ENCODE data around the gene CASTOR2. TPM values are rescaled to one million over a fixed set of nuclear protein-coding genes. Genes with fewer than 3 reads are reported as not detected.
"Not testable (repeated sequence)": the region's sequence is repeated elsewhere in the genome, so short reads cannot be mapped to it uniquely, and the experiment has no call there.

CASTOR2 gene
- total and polyA plus RNA-seq, 2 of the 8 experiments (the other 6 are each of a cell fraction or from before 2014, with no cell fraction given) = 12.1 to 47.8 TPM

DNA sequence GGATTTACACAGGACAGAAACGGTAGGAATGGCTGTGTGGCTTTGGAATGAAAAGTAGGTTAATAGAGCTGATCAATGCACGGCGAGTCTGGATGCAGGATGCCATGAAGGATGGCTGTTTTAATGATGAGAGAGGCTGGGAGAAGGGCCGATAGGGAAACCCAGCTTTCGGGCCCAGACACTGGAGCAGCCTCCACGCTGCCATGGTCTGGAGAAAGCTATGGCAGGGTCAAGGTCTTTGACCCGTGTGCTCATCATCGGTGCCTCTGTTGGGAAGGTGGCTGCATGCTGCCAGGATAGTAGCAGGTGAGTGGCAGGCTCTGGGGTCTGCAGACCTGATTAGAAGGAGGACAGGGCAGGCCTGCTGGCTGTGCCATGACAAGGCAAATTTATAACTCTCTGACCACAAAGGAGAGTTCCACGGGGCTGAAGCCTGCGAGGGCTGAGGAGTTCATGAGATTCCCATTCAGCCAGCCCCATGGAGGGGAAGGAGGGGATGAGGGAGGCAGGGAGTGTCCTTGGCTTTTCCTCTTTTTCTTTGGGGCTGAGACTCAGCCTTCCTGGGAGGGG lies 42.1 kb upstream of the CASTOR2 start:
- H3K56ac ChIP-seq (replicated peaks; ENCODE audit: insufficient read length, low read depth, low read length); H3K79me1 ChIP-seq (ENCODE audit: low read depth, low read length); FAIRE-seq; H3K23ac ChIP-seq (ENCODE audit: insufficient read length); H3K4me1 ChIP-seq (replicated peaks in 1 of 4; ENCODE audit: control insufficient read depth in 3 of 4, insufficient read depth in 4 of 4, low read length in 3 of 4); H3K27ac ChIP-seq (ENCODE audit: low read depth, low read length); H2BK5ac ChIP-seq (ENCODE audit: low read depth, low read length); H2BK15ac ChIP-seq (ENCODE audit: low read length); H3K9ac ChIP-seq (replicated peaks in 1 of 4; ENCODE audit: extremely low read depth in 1 of 4, low read depth in 3 of 4, low read length in 3 of 4); H3K14ac ChIP-seq (ENCODE audit: insufficient read length); CTCF ChIA-PET (ENCODE audit: partially characterized antibody); H2AK5ac ChIP-seq (ENCODE audit: low read depth, low read length); H2BK20ac ChIP-seq (ENCODE audit: low read length); POLR2A ChIA-PET (ENCODE audit: partially characterized antibody); H3K79me2 ChIP-seq (ENCODE audit: control insufficient read depth in 1 of 2, insufficient read depth in 2 of 2, low read length in 2 of 2); H2AFZ ChIP-seq (ENCODE audit: low read length); H4K91ac ChIP-seq (replicated peaks; ENCODE audit: insufficient read length, low read length); H3K36me3 ChIP-seq (ENCODE audit: control insufficient read depth in 2 of 4, insufficient read depth in 4 of 4, low read length in 3 of 4); H2BK120ac ChIP-seq (replicated peaks; ENCODE audit: low read depth, low read length); H2BK12ac ChIP-seq (ENCODE audit: low read depth, low read length); H4K5ac ChIP-seq (ENCODE audit: insufficient read length, low read depth, low read length); H3K4me3 ChIP-seq (ENCODE audit: extremely low read depth in 1 of 4, insufficient read depth in 2 of 4, low read depth in 3 of 4, low read length in 4 of 4); H4K20me1 ChIP-seq (replicated peaks in 1 of 2; ENCODE audit: control insufficient read depth in 1 of 2, insufficient read depth in 2 of 2, low read length in 2 of 2); H3K4me2 ChIP-seq (ENCODE audit: insufficient read depth in 1 of 2, low read depth in 2 of 2, low read length in 2 of 2); H3K18ac ChIP-seq (ENCODE audit: extremely low read depth, low read length); DNase-seq (ENCODE audit: low read depth in 1 of 2, low spot score in 2 of 2); H3K27me3 ChIP-seq (replicated peaks in 1 of 4; ENCODE audit: control insufficient read depth in 3 of 4, extremely low read depth in 1 of 4, insufficient read depth in 3 of 4, low read length in 3 of 4); H3K4ac ChIP-seq (replicated peaks; ENCODE audit: insufficient read length, low read depth, low read length); H4K8ac ChIP-seq (ENCODE audit: extremely low read depth, insufficient read depth, low read length); H3K23me2 ChIP-seq (ENCODE audit: low read depth, low read length); H3K9me3 ChIP-seq (ENCODE audit: insufficient read depth in 2 of 2, low read depth in 1 of 2, low read length in 1 of 2): not testable (repeated sequence)
- 89% methylated on average over 8 of the region's 10 CpGs; no CpG with 5 or more reads in 1 of the 2 experiments for WGBS, 2 experiments (ENCODE audit: extremely low coverage in 1 of 2, insufficient coverage in 1 of 2, insufficient read length in 1 of 2, insufficient replicate concordance in 2 of 2, low coverage in 1 of 2, low lambda C conversion rate in 2 of 2, missing lambda C conversion rate in 1 of 2)

DNA sequence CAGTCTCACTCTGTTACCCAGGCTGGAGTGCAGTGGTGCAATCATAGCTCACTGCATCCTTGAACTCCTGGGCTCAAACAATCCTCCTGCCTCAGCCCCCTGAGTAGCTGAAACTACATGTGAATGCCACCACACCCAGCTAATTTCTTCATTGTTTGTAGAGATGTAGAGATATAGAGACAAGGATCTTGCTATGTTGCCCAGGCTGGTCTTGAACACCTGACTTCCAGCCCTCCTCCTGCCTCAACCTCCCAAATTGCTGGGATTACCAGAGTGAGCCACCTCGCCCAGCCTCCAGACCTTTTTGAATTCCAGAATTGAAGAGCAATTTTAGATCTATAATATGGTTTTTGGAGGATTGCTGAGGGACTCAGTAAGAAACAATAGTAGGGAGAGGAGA lies 40.9 kb upstream of the CASTOR2 start:
- H3K36me3 ChIP-seq (ENCODE audit: control insufficient read depth in 2 of 4, insufficient read depth in 4 of 4, low read length in 3 of 4); H2AFZ ChIP-seq (ENCODE audit: low read length): not testable (repeated sequence)

More for the DNA sequence above, 40.9 kb upstream of the CASTOR2 start:
- H3K23me2 ChIP-seq (ENCODE audit: low read depth, low read length); H3K4me3 ChIP-seq (ENCODE audit: extremely low read depth in 1 of 4, insufficient read depth in 2 of 4, low read depth in 3 of 4, low read length in 4 of 4); DNase-seq (ENCODE audit: low read depth in 1 of 2, low spot score in 2 of 2); H3K27ac ChIP-seq (ENCODE audit: low read depth, low read length); POLR2A ChIA-PET (ENCODE audit: partially characterized antibody); H3K27me3 ChIP-seq (replicated peaks in 1 of 4; ENCODE audit: control insufficient read depth in 3 of 4, extremely low read depth in 1 of 4, insufficient read depth in 3 of 4, low read length in 3 of 4); H2BK15ac ChIP-seq (ENCODE audit: low read length); H2AK5ac ChIP-seq (ENCODE audit: low read depth, low read length); H3K4me1 ChIP-seq (replicated peaks in 1 of 4; ENCODE audit: control insufficient read depth in 3 of 4, insufficient read depth in 4 of 4, low read length in 3 of 4); H3K4me2 ChIP-seq (ENCODE audit: insufficient read depth in 1 of 2, low read depth in 2 of 2, low read length in 2 of 2); H3K79me1 ChIP-seq (ENCODE audit: low read depth, low read length); H3K9me3 ChIP-seq (ENCODE audit: insufficient read depth in 2 of 2, low read depth in 1 of 2, low read length in 1 of 2); H3K23ac ChIP-seq (ENCODE audit: insufficient read length); H2BK20ac ChIP-seq (ENCODE audit: low read length); H3K9ac ChIP-seq (replicated peaks in 1 of 4; ENCODE audit: extremely low read depth in 1 of 4, low read depth in 3 of 4, low read length in 3 of 4); H4K8ac ChIP-seq (ENCODE audit: extremely low read depth, insufficient read depth, low read length); H3K18ac ChIP-seq (ENCODE audit: extremely low read depth, low read length); CTCF ChIA-PET (ENCODE audit: partially characterized antibody); H4K91ac ChIP-seq (replicated peaks; ENCODE audit: insufficient read length, low read length); H2BK12ac ChIP-seq (ENCODE audit: low read depth, low read length); H3K14ac ChIP-seq (ENCODE audit: insufficient read length); H4K20me1 ChIP-seq (replicated peaks in 1 of 2; ENCODE audit: control insufficient read depth in 1 of 2, insufficient read depth in 2 of 2, low read length in 2 of 2); H3K79me2 ChIP-seq (ENCODE audit: control insufficient read depth in 1 of 2, insufficient read depth in 2 of 2, low read length in 2 of 2); H4K5ac ChIP-seq (ENCODE audit: insufficient read length, low read depth, low read length); H2BK5ac ChIP-seq (ENCODE audit: low read depth, low read length); H3K4ac ChIP-seq (replicated peaks; ENCODE audit: insufficient read length, low read depth, low read length); FAIRE-seq; H3K56ac ChIP-seq (replicated peaks; ENCODE audit: insufficient read length, low read depth, low read length); H2BK120ac ChIP-seq (replicated peaks; ENCODE audit: low read depth, low read length): not testable (repeated sequence)
- WGBS, 2 experiments (ENCODE audit: extremely low coverage in 1 of 2, insufficient coverage in 1 of 2, insufficient read length in 1 of 2, insufficient replicate concordance in 2 of 2, low coverage in 1 of 2, low lambda C conversion rate in 2 of 2, missing lambda C conversion rate in 1 of 2) = 94% methylated on average over 1 of the region's 1 CpG; no CpG with 5 or more reads in 1 of the 2 experiments
